ENCODE measurements around the gene ZNF500. TPM values are rescaled to one million over a fixed set of nuclear protein-coding genes. Genes with fewer than 3 reads are reported as not detected.

The ZNF500 gene
- total RNA-seq, 1 experiment from 2014 or later = 18.3 TPM

GRCh38 chr16:4776141-4776705 is 9.3 kb upstream of the ZNF500 start:
- Histone ChIP-seq H3K23me2 (ENCODE audit: insufficient read length, low read depth, low read length, poor library complexity, severe bottlenecking) (no peaks in the 10 kb centered on the region), H3K4me2 (ENCODE audit: insufficient read depth, insufficient read length, low read length) (no peak overlapping the region), H3K27ac (ENCODE audit: insufficient read length, low read depth, low read length) (no peak overlapping the region), H3K79me1 (ENCODE audit: insufficient read depth, low read depth, low read length, poor library complexity, severe bottlenecking) (no peaks in the 10 kb centered on the region), H3K9ac (ENCODE audit: extremely low read depth, insufficient read length, low read length) (no peak overlapping the region), H4K5ac (ENCODE audit: insufficient read length, low read depth, low read length) (no peak overlapping the region), H3K4me1 (ENCODE audit: insufficient read depth, low read length) (no peaks in the 10 kb centered on the region), H3K4ac (ENCODE audit: low read depth, low read length) (no peak overlapping the region), H3T11ph (ENCODE audit: low read length) (no peak overlapping the region), H3K79me2 (ENCODE audit: insufficient read depth, low read length) (no peaks in the 10 kb centered on the region), H3K14ac (ENCODE audit: insufficient read depth, low read length) (no peak overlapping the region; the same call in 1 of the 2 replicates), H3K9me3 (ENCODE audit: control insufficient read depth, low read depth, low read length) (no peaks in the 10 kb centered on the region), H4K8ac (replicated peaks; ENCODE audit: insufficient read length, low read depth, low read length) (no peak overlapping the region), H3K23ac (ENCODE audit: insufficient read length, low read depth, low read length) (no peak overlapping the region), H3K27me3 (ENCODE audit: insufficient read depth, low read length) (no peaks in the 10 kb centered on the region), H2BK12ac (ENCODE audit: insufficient read length, low read depth, low read length) (no peak overlapping the region), H2BK120ac (ENCODE audit: low read depth, low read length, poor library complexity, severe bottlenecking) (no peak overlapping the region), H2BK5ac (ENCODE audit: insufficient read length, low read length) (no peak overlapping the region), H2AFZ (ENCODE audit: low read length) (no peak overlapping the region), H3K56ac (ENCODE audit: insufficient read length, low read depth, low read length) (no peak overlapping the region), H2AK5ac (ENCODE audit: insufficient read length, low read length) (no peak overlapping the region), H4K91ac (ENCODE audit: insufficient read length, low read depth, low read length) (no peak overlapping the region), H2BK15ac (ENCODE audit: low read depth, low read length) (no peak overlapping the region), H4K20me1 (ENCODE audit: control insufficient read depth, insufficient read depth, insufficient read length) (no peaks in the 10 kb centered on the region), H2BK20ac (ENCODE audit: low read depth, low read length, poor library complexity, severe bottlenecking) (no peak overlapping the region), H3K18ac (ENCODE audit: insufficient read length, low read depth, low read length) (no peak overlapping the region)
- no peak for DNase-seq
- peak overlapping the region in 1 of 3 experiments; percentile 17; a peak in 1 of 7 replicates for H3K27ac Mint-ChIP-seq
- no peaks in the 10 kb centered on the region for H3K4me1 Mint-ChIP-seq
- H3K36me3 Mint-ChIP-seq (ENCODE audit: insufficient read depth in 1 of 3, low read depth in 3 of 3) = no peaks in the 10 kb centered on the region
- no peak for TF ChIP-seq CTCF (conservative IDR thresholded peaks at IDR 0.05)
- no peaks in the 10 kb centered on the region; a peak in 1 of 5 replicates for H3K9me3 Mint-ChIP-seq
- no peaks in the 10 kb centered on the region; the same call in none of the 2 replicates for H3K27me3 Mint-ChIP-seq (ENCODE audit: low read depth)
- no CpG with 5 or more reads among the region's 2 CpGs for WGBS (ENCODE audit: extremely low coverage, insufficient read length, low lambda C conversion rate)
- no peak overlapping the region for H3K4me3 Mint-ChIP-seq

All from H9 (cell line).